Endodermal cell (in vitro differentiated cells): Measurements from ENCODE around the gene GSAP. TPM values are rescaled to one million over a fixed set of nuclear protein-coding genes. Genes with fewer than 3 reads are reported as not detected.

Source experiments
- DNase-seq: peaks from one replicate; pipeline ENCODE4 v3.0.0-alpha.2; 2017
- H3K27ac ChIP-seq: 2 replicates; pipeline ENCODE4 v1.5.1; 2013; ENCODE audit warnings: mild to moderate bottlenecking, low read depth, low read length, moderate library complexity
- H3K27me3 ChIP-seq: 2 replicates; pipeline ENCODE4 v1.6.1; 2013; ENCODE audit warnings: mild to moderate bottlenecking, low read length, moderate library complexity; ENCODE audit not compliant: insufficient read depth, control insufficient read depth, poor library complexity, severe bottlenecking
- H3K36me3 ChIP-seq: 2 replicates; pipeline ENCODE4 v1.7.0; 2013; ENCODE audit warnings: mild to moderate bottlenecking, low read length, moderate library complexity; ENCODE audit not compliant: control insufficient read depth, insufficient read depth
- H3K4me1 ChIP-seq: one replicate; pipeline ENCODE4 v1.7.0; 2013; ENCODE audit warnings: low read length; ENCODE audit not compliant: control insufficient read depth, insufficient read depth
- H3K4me3 ChIP-seq: 2 replicates; pipeline ENCODE4 v1.5.1; 2013; ENCODE audit warnings: mild to moderate bottlenecking, low read length, moderate library complexity
- H3K9ac ChIP-seq: 2 replicates; pipeline ENCODE4 v1.6.1; 2013; ENCODE audit warnings: mild to moderate bottlenecking, low read length, moderate library complexity; ENCODE audit not compliant: poor library complexity, severe bottlenecking; ENCODE audit errors: extremely low read depth
- H3K9me3 ChIP-seq: 2 replicates; pipeline ENCODE4 v1.6.1; 2013; ENCODE audit warnings: mild to moderate bottlenecking, low read length, moderate library complexity; ENCODE audit not compliant: control insufficient read depth
- H3K27ac Mint-ChIP-seq: 2 replicates; pipeline ENCODE4 v1.8.0; 2020; ENCODE audit warnings: mixed read lengths
- H3K27me3 Mint-ChIP-seq: 2 replicates; pipeline ENCODE4 v1.8.0; 2021; ENCODE audit warnings: mild to moderate bottlenecking, mixed read lengths; ENCODE audit not compliant: insufficient read depth
- H3K36me3 Mint-ChIP-seq: 2 replicates; pipeline ENCODE4 v1.8.0; 2020; ENCODE audit warnings: low read depth, mixed read lengths
- H3K4me1 Mint-ChIP-seq: 2 replicates; pipeline ENCODE4 v1.8.0; 2020; ENCODE audit warnings: mixed read lengths
- H3K4me3 Mint-ChIP-seq: 2 replicates; pipeline ENCODE4 v1.8.0; 2020; ENCODE audit warnings: mild to moderate bottlenecking, moderate library complexity, mixed read lengths
- H3K9me3 Mint-ChIP-seq: 2 replicates; pipeline ENCODE4 v1.8.0; 2020; ENCODE audit warnings: mild to moderate bottlenecking, mixed read lengths
- CTCF ChIP-seq: fragments of 200-600 bp; sonication (generic); conservative IDR thresholded peaks from 2 replicates; pipeline ENCODE4 v1.5.0; 2021; ENCODE audit warnings: antibody characterized with exemption, mild to moderate bottlenecking
- WGBS, 2 experiments: methylation state at CpG; one replicate each; pipeline versions ENCODE4 v1.1.5 to v1.1.7; 2013; ENCODE audit warnings: missing lambda C conversion rate in 2 of 2, mixed read lengths in 1 of 2; ENCODE audit not compliant: insufficient coverage in 1 of 2, insufficient read length in 1 of 2; 5-methylcytosine and 5-hydroxymethylcytosine counted together
- total RNA-seq, 2 donors: library from RNA; stranded (reverse); fragmentation: NEBNext Ultra II Directional in 1 of 2; extraction: Animal tissue kit (Norgen Biotek cat#: 25700) in 1 of 2; gene quantifications; 2 replicates in 1 of 2; 3 replicates in 1 of 2; pipeline ENCODE4 v1.2.1, GENCODE V29; 2021

GSAP gene
- total RNA-seq, 2 donors from 2014 or later = 0.82 to 0.90 TPM

GRCh38 chr7:77393261-77393660 lies 22.9 kb downstream of the GSAP start:
- no peak overlapping the region for H3K4me3 Mint-ChIP-seq
- no peaks in the 10 kb centered on the region for H3K9me3 Mint-ChIP-seq
- Histone ChIP-seq H3K9me3 (no peaks in the 10 kb centered on the region), H3K27me3 (no peaks in the 10 kb centered on the region), H3K36me3 (no peaks in the 10 kb centered on the region), H3K9ac (no peak overlapping the region), H3K4me3 (no peak overlapping the region), H3K27ac (no peak overlapping the region), H3K4me1 (no peaks in the 10 kb centered on the region)
- TF ChIP-seq CTCF = no peak
- no peaks in the 10 kb centered on the region for H3K27me3 Mint-ChIP-seq
- H3K4me1 Mint-ChIP-seq = peaks cover 4% of the 10 kb centered on the region
- no peaks in the 10 kb centered on the region for H3K36me3 Mint-ChIP-seq
- H3K27ac Mint-ChIP-seq = no peak overlapping the region
- 88 to 95% methylated on average over 2 to 3 of the region's 5 CpGs for WGBS, 2 experiments
- DNase-seq = no peak

DNA sequence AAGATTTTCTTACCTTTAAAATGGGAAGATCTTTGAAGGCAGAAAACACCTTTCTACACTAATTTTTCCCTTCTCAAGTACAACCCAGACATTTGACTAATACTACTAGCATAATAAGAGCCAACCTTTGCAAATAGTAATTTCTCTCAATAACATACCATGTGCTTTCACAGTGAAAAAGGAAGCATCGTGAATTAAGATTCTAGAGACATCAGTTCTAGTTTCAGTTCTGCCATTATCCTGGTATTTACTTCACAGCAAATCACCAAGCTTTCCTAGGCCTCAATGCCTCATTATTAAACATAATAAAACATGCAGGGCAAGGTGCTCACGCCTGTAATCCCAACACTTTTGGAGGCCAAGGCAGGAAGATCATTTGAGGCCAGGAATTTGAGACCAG lies 24.9 kb downstream of the GSAP start:
- Histone ChIP-seq H3K4me1 (no peaks in the 10 kb centered on the region), H3K27ac (no peak overlapping the region), H3K9ac (no peak overlapping the region), H3K27me3 (no peaks in the 10 kb centered on the region), H3K4me3 (no peak overlapping the region), H3K9me3 (no peaks in the 10 kb centered on the region), H3K36me3 (no peaks in the 10 kb centered on the region)
- Mint-ChIP-seq H3K9me3 (no peaks in the 10 kb centered on the region), H3K27me3 (no peaks in the 10 kb centered on the region), H3K4me1 (peaks cover 11% of the 10 kb centered on the region), H3K36me3 (no peaks in the 10 kb centered on the region), H3K27ac (no peak overlapping the region), H3K4me3 (no peak overlapping the region)
- DNase-seq = no peak
- no peak for TF ChIP-seq CTCF
- 88 to 94% methylated on average over 2 of the region's 2 CpGs for WGBS, 2 experiments

DNA sequence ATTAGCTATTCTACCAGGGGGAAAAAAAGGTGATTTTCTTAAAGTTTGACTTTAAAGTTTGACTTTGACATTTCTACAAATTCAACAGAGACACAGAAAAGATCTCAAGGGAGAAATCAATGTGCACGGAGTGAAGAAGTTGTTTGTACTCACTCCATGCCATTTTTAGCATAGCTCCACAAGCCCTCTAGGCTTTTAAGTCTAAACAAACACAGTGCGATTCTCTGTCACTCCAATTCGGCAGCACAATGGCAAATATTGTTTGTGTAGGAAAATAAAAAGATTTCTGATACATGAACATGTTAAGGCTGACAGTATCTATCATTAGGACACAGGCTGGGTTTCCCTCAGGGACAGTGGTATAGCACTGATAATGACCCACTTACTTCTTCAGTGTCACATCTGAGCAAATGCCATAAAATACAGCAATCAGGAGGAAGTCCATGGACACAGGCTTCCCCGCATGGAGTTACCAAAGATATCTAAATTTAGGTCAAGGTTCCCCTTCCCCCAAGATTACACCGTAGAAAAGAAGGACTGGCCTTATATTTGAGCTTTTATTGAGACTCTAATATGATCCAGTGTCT lies 28.0 kb downstream of the GSAP start:
- H3K9ac ChIP-seq = no peak overlapping the region
- no peaks in the 10 kb centered on the region for H3K36me3 Mint-ChIP-seq
- H3K27me3 Mint-ChIP-seq = no peaks in the 10 kb centered on the region
- H3K4me3 ChIP-seq = no peak overlapping the region
- no peak overlapping the region for H3K4me3 Mint-ChIP-seq
- H3K9me3 ChIP-seq = no peaks in the 10 kb centered on the region
- H3K27me3 ChIP-seq = no peaks in the 10 kb centered on the region
- H3K27ac ChIP-seq = no peak overlapping the region
- H3K36me3 ChIP-seq = no peaks in the 10 kb centered on the region
- no peaks in the 10 kb centered on the region for H3K9me3 Mint-ChIP-seq
- no peaks in the 10 kb centered on the region for H3K4me1 ChIP-seq
- 92% methylated on average over 5 of the region's 5 CpGs; no CpG with 5 or more reads in 1 of the 2 experiments for WGBS, 2 experiments
- peaks cover 11% of the 10 kb centered on the region for H3K4me1 Mint-ChIP-seq
- no peak for DNase-seq
- TF ChIP-seq CTCF = no peak
- no peak overlapping the region for H3K27ac Mint-ChIP-seq
